Calu3 (cell line): ENCODE measurements around the gene CNTNAP3B. TPM values are rescaled to one million over a fixed set of nuclear protein-coding genes. Genes with fewer than 3 reads are reported as not detected.
"Not testable (repeated sequence)": the region's sequence is repeated elsewhere in the genome, so short reads cannot be mapped to it uniquely, and the experiment has no call there.

Experiments used
- BruUV-seq: library from RNA; stranded (reverse); fragments of 400-500 nt; replicated peaks from 2 replicates; lab custom pipeline; 2021; lab: Mats Ljungman, UMichigan
- CTCF ChIA-PET: fragments of 300-600 bp; sonication (Branson Sonifier 250); formaldehyde crosslinking; loops from one replicate; lab custom pipeline; 2022; ENCODE audit warnings: antibody characterized with exemption; lab: Charles Lee
- DNase-seq: peaks from one replicate; pipeline ENCODE4 v3.0.0; 2022
- H3K27ac Mint-ChIP-seq: one replicate; pipeline ENCODE4 v1.8.0; 2022; ENCODE audit warnings: mixed read lengths; ENCODE audit not compliant: unreplicated experiment
- H3K27me3 Mint-ChIP-seq: one replicate; pipeline ENCODE4 v1.8.0; 2022; ENCODE audit warnings: mixed read lengths; ENCODE audit not compliant: unreplicated experiment
- H3K36me3 Mint-ChIP-seq: one replicate; pipeline ENCODE4 v1.8.0; 2022; ENCODE audit warnings: mild to moderate bottlenecking, moderate library complexity, mixed read lengths; ENCODE audit not compliant: insufficient read depth, unreplicated experiment
- H3K4me1 Mint-ChIP-seq: one replicate; pipeline ENCODE4 v1.8.0; 2022; ENCODE audit warnings: mild to moderate bottlenecking, low read depth, mixed read lengths; ENCODE audit not compliant: unreplicated experiment
- H3K4me3 Mint-ChIP-seq: one replicate; pipeline ENCODE4 v1.8.0; 2022; ENCODE audit warnings: mild to moderate bottlenecking, low read depth, moderate library complexity, mixed read lengths; ENCODE audit not compliant: unreplicated experiment
- H3K9me3 Mint-ChIP-seq: one replicate; pipeline ENCODE4 v1.8.0; 2022; ENCODE audit warnings: low read depth, mixed read lengths; ENCODE audit not compliant: unreplicated experiment
- intact Hi-C: fragments of 100-400 bp; cut with micrococcal nuclease; formaldehyde crosslinking; loops from one replicate; pipeline ENCODE4 v1.10.0; 2022; ENCODE audit not compliant: unreplicated experiment
- total RNA-seq: library from RNA; stranded (reverse); gene quantifications from 2 replicates; pipeline ENCODE4 v1.2.3, GENCODE V29; 2022

Gene CNTNAP3B
- total RNA-seq, 1 experiment from 2014 or later, result 35.5 TPM

GRCh38 chr9:41905488-41905887 is 223.7 kb downstream of the CNTNAP3B start:
- CTCF ChIA-PET, H3K27me3 Mint-ChIP-seq, DNase-seq, BruUV-seq, H3K4me1 Mint-ChIP-seq, H3K4me3 Mint-ChIP-seq, intact Hi-C loops, H3K27ac Mint-ChIP-seq, H3K36me3 Mint-ChIP-seq, H3K9me3 Mint-ChIP-seq: not testable (repeated sequence)

GRCh38 chr9:41902762-41903161 is 226.5 kb downstream of the CNTNAP3B start:
- CTCF ChIA-PET, H3K36me3 Mint-ChIP-seq, H3K27ac Mint-ChIP-seq, DNase-seq, intact Hi-C loops, H3K27me3 Mint-ChIP-seq, H3K4me3 Mint-ChIP-seq, BruUV-seq, H3K4me1 Mint-ChIP-seq, H3K9me3 Mint-ChIP-seq: not testable (repeated sequence)

- H3K36me3 Mint-ChIP-seq, H3K9me3 Mint-ChIP-seq, DNase-seq, H3K4me3 Mint-ChIP-seq, CTCF ChIA-PET, intact Hi-C loops, H3K4me1 Mint-ChIP-seq, H3K27me3 Mint-ChIP-seq, H3K27ac Mint-ChIP-seq, BruUV-seq: not testable (repeated sequence)
These were observed 230.4 kb downstream of the CNTNAP3B start for GRCh38 chr9:41898720-41899343.

GRCh38 chr9:41874557-41874956 is 254.7 kb downstream of the CNTNAP3B start:
- CTCF ChIA-PET, intact Hi-C loops, BruUV-seq, H3K4me1 Mint-ChIP-seq, H3K4me3 Mint-ChIP-seq, H3K27ac Mint-ChIP-seq, H3K36me3 Mint-ChIP-seq, DNase-seq, H3K27me3 Mint-ChIP-seq, H3K9me3 Mint-ChIP-seq: not testable (repeated sequence)

GRCh38 chr9:41855422-41855821 is 273.8 kb downstream of the CNTNAP3B start:
- H3K27me3 Mint-ChIP-seq, H3K36me3 Mint-ChIP-seq, H3K4me3 Mint-ChIP-seq, H3K9me3 Mint-ChIP-seq, H3K27ac Mint-ChIP-seq, intact Hi-C loops, BruUV-seq, CTCF ChIA-PET, DNase-seq, H3K4me1 Mint-ChIP-seq: not testable (repeated sequence)

GRCh38 chr9:41851848-41852740 is 277.1 kb downstream of the CNTNAP3B start:
- H3K27me3 Mint-ChIP-seq, H3K9me3 Mint-ChIP-seq, H3K4me1 Mint-ChIP-seq, H3K4me3 Mint-ChIP-seq, CTCF ChIA-PET, H3K36me3 Mint-ChIP-seq, DNase-seq, H3K27ac Mint-ChIP-seq, BruUV-seq, intact Hi-C loops: not testable (repeated sequence)

GRCh38 chr9:41847829-41848228 is 281.4 kb downstream of the CNTNAP3B start:
- H3K27ac Mint-ChIP-seq, DNase-seq, BruUV-seq, CTCF ChIA-PET, H3K4me3 Mint-ChIP-seq, H3K36me3 Mint-ChIP-seq, H3K27me3 Mint-ChIP-seq, H3K4me1 Mint-ChIP-seq, intact Hi-C loops, H3K9me3 Mint-ChIP-seq: not testable (repeated sequence)

Other genes starting within 250 kb of the CNTNAP3B start
- not detected in 2 replicates for gene SPATA31A6, start 54.2 kb upstream of the CNTNAP3B start, total RNA-seq